Measurements from ENCODE around the gene DUSP9. TPM values are rescaled to one million over a fixed set of nuclear protein-coding genes. Genes with fewer than 3 reads are reported as not detected.
"Not testable (repeated sequence)": the region's sequence is repeated elsewhere in the genome, so short reads cannot be mapped to it uniquely, and the experiment has no call there.

DUSP9 gene
- total and polyA plus RNA-seq, 11 donors, result 0.04 to 0.25 TPM; not detected in 9

GRCh38 chrX:153692003-153692402 lies 45.0 kb downstream of the DUSP9 start:
- 0 to 74% (median 55%) methylated on average over 1 to 4 of the region's 4 CpGs for WGBS, 4 donors
- no peak overlapping the region for H3K4me3 ChIP-seq
- intact Hi-C loops (cut with DNase I), result no loop called here
- peak overlapping the region in 1 of 12 donors; percentile 92 for H3K27ac ChIP-seq
- ATAC-seq (no peak), DNase-seq (peak in 1 of 5 donors; percentile 23)
- H3K36me3 ChIP-seq, result peaks cover 0 to 5% (median 0%) of the 10 kb centered on the region in 9 donors
- peaks cover 0 to 15% (median 0%) of the 10 kb centered on the region in 12 donors for H3K4me1 ChIP-seq
- no peaks in the 10 kb centered on the region for H3K9me3 ChIP-seq
- TF ChIP-seq, protein P1, sequence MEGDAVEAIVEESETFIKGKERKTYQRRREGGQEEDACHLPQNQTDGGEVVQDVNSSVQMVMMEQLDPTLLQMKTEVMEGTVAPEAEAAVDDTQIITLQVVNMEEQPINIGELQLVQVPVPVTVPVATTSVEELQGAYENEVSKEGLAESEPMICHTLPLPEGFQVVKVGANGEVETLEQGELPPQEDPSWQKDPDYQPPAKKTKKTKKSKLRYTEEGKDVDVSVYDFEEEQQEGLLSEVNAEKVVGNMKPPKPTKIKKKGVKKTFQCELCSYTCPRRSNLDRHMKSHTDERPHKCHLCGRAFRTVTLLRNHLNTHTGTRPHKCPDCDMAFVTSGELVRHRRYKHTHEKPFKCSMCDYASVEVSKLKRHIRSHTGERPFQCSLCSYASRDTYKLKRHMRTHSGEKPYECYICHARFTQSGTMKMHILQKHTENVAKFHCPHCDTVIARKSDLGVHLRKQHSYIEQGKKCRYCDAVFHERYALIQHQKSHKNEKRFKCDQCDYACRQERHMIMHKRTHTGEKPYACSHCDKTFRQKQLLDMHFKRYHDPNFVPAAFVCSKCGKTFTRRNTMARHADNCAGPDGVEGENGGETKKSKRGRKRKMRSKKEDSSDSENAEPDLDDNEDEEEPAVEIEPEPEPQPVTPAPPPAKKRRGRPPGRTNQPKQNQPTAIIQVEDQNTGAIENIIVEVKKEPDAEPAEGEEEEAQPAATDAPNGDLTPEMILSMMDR (IDR thresholded peaks at IDR 0.05), result no peak
- no peak for TF ChIP-seq POLR2A (IDR thresholded peaks at IDR 0.05)
- no peaks in the 10 kb centered on the region for H3K27me3 ChIP-seq

GRCh38 chrX:153692611-153693156 lies 45.7 kb downstream of the DUSP9 start:
- no peaks in the 10 kb centered on the region for H3K9me3 ChIP-seq
- peaks cover 0 to 11% (median 0%) of the 10 kb centered on the region in 12 donors for H3K4me1 ChIP-seq
- WGBS, 4 donors, result 48 to 67% (median 56%) methylated on average over 17 to 24 of the region's 24 CpGs
- H3K27ac ChIP-seq, result peak overlapping the region in 1 of 12 donors; percentile 92
- DNase-seq (peak in 1 of 5 donors; percentile 20), ATAC-seq (no peak)
- intact Hi-C loops (cut with DNase I), result no loop called here
- TF ChIP-seq, protein P1 (IDR thresholded peaks at IDR 0.05), result no peak
- TF ChIP-seq POLR2A (IDR thresholded peaks at IDR 0.05), result no peak
- H3K4me3 ChIP-seq, result no peak overlapping the region
- peaks cover 0 to 5% (median 0%) of the 10 kb centered on the region in 9 donors for H3K36me3 ChIP-seq
- H3K27me3 ChIP-seq, result no peaks in the 10 kb centered on the region

- no peaks in the 10 kb centered on the region for H3K27me3 ChIP-seq
- H3K4me3 ChIP-seq, result no peak overlapping the region
- H3K4me1 ChIP-seq, result peaks cover 0 to 11% (median 0%) of the 10 kb centered on the region in 12 donors
- DNase-seq (peak in 2 of 5 donors; percentile 21 to 56), ATAC-seq (no peak)
- H3K36me3 ChIP-seq, result peaks cover 0 to 8% (median 0%) of the 10 kb centered on the region in 9 donors
- H3K9me3 ChIP-seq, result no peaks in the 10 kb centered on the region
- H3K27ac ChIP-seq, result peak overlapping the region in 1 of 12 donors; percentile 92
- TF ChIP-seq, protein P1 (IDR thresholded peaks at IDR 0.05), result no peak
- TF ChIP-seq POLR2A (IDR thresholded peaks at IDR 0.05), result no peak
- intact Hi-C loops (cut with DNase I), result no loop called here
- WGBS, 4 donors, result 64 to 76% (median 73%) methylated on average over 21 to 31 of the region's 31 CpGs
Measured at GRCh38 chrX:153693216-153694086, 46.4 kb downstream of the DUSP9 start.

- H3K4me3 ChIP-seq; H3K36me3 ChIP-seq; H3K27me3 ChIP-seq; ATAC-seq; intact Hi-C loops (cut with DNase I); H3K9me3 ChIP-seq: not testable (repeated sequence)
- Histone ChIP-seq H3K4me1 (peaks cover 0 to 13% (median 0%) of the 10 kb centered on the region in 12 donors), H3K27ac (peak overlapping the region in 2 of 12 donors; percentile 41 to 92)
- peak in 1 of 5 donors; percentile 29 for DNase-seq
- WGBS, 4 donors, result 74 to 85% (median 79%) methylated on average over 7 to 16 of the region's 16 CpGs
Measured at GRCh38 chrX:153694256-153694655, 47.3 kb downstream of the DUSP9 start.

Measured in heart left ventricle (tissue), 16 donors.